Activated T-helper 1 cell treated with anti-CD3 and anti-CD28 coated beads, Interleukin-2, amount 50 U/mL, for 16 hours (primary cell): ENCODE results near the gene FSIP1.

Experiments used
- DNase-seq, 2 donors: peaks; one replicate each; pipeline ENCODE4 v3.0.0-alpha.2; 2020; ENCODE audit warnings: low read depth in 1 of 2, low spot score in 1 of 2

Gene FSIP1

GRCh38 chr15:39623529-39623931 lies 159.1 kb downstream of the FSIP1 start:
- no peak for DNase-seq

DNA sequence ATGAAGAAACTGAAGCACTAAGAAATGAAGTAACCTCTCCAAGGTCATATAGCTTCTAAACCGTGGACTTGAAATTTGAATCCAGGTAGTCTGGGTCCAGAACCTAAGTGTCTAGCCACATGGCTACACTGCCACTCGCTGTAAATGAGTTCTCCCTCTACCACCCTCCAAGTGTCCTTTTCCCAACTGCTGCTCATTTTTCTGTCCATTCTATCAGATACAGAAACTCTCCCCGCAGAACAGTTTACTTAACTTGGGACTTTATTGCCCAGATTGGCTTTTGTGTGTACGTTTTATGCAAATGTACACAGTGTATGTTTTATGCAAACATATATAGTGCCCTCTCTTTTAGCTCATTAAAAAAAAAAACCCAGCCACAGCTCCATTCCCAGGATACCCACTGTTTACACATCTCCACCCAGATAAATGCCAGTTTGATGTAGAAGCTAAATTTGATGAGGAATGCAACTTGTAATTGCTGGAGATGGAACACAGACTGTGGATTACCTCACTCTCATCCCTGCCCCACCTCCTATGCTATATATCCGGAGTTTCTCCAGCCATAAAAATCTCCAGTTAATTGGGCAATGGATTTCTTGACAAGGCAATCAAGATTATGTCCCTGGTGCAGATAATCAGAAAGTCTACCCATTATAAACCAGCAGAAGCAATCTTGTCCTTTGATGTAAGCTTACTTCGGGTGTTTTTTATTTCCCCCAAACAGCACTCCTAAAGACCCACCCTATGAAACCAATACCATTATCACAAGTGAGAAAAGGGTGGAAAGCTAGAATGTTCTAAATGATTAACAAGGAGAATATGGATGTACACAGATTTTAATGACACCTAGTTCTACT lies 159.8 kb downstream of the FSIP1 start:
- DNase-seq: no peak

DNA sequence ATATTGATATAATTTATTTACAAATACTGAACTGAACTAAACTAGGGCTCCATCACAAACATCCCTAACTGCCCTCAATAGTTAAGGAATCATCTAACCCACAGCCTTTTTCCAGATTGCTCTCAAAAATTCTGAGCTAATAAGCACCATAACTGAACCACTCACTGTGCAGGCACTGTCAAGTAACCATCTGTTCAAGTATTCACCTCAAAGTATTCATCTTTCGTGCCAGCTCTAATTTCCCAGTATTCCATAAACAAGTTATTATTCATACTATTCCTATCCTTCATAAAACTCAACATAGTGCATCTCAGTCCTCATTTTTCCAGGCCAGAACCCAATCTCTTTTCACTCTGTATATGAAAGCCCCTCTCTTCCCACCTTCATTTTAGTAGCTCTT lies 160.7 kb downstream of the FSIP1 start:
- DNase-seq: no peak

GRCh38 chr15:39621210-39621609 lies 161.4 kb downstream of the FSIP1 start:
- DNase-seq: no peak

- DNase-seq: no peak
These were observed 164.4 kb downstream of the FSIP1 start for GRCh38 chr15:39618063-39618823.

GRCh38 chr15:39616731-39617455 lies 165.7 kb downstream of the FSIP1 start:
- DNase-seq: no peak

- no peak for DNase-seq
These were observed 168.8 kb downstream of the FSIP1 start for GRCh38 chr15:39613861-39614260.

DNA sequence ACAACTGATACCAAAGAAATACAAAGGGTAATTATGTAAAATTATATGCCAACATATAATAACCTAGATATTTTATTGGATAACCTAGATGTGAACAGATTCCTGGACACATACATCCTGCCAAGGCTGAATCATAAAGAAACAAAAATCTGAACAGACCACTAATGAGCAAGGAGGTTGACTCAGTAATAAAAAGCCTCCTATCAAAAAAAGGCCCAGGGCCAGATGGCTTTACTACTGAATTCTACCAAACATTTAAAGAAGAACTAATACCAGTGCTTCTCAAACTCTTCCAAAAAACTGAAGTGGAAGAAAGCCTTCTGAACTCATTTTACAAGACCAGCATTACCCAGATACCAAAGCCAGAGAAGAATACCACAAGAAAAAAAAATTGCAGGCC lies 169.4 kb downstream of the FSIP1 start:
- no peak for DNase-seq

DNA sequence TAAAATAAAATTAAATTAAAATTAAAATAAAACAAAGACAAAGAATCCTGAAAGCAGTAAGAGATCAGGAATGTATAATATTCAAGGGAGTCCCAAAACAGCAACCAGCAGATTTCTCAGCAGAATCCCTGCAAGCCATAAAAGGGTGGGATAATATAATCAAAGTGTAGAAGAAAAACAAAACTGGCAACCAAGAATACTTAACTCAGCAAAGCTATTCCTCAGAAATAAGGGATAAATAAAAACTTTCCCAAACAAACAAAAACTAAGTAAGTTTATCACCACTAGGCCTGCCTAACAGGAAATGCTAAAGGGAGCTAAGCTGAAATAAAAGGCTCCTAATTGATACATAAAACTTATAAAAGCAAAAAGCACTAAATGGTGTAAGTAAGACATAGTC lies 172.0 kb downstream of the FSIP1 start:
- DNase-seq: no peak

DNA sequence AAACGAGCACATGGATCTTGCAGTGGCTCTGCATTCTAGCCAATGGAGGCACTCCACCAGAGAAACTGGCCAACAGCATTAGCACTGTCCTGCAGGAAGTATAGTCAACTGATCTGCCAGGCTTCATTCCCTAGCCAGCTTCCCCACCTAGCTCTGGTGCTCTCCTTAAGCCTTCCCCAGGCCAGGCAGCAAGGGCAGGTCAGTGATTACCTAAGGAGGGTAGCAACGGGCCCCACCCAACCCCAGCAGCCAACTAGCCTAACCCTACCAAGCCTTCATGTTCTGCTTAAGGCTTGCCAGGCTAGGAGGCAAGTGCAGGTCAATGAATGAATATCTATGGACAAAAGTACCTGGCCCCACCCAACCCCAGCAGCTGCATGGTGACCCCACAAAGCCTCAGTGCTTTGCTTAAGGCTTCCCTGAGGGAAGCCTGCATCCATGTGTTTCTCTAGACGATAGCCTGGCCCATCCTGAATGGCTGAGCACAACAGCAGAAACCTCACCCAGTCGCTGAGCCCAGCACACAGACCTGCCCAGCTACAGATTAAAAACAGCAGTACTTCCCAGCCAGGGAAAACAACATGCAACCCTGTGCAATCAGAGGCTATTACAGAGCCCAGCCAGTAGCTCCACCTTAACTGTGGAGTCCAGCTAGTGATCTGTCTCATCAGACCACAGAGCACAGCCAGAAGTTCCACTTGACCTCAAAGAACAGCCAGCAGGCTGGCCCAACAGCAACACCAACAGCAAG lies 173.3 kb downstream of the FSIP1 start:
- DNase-seq: no peak

DNA sequence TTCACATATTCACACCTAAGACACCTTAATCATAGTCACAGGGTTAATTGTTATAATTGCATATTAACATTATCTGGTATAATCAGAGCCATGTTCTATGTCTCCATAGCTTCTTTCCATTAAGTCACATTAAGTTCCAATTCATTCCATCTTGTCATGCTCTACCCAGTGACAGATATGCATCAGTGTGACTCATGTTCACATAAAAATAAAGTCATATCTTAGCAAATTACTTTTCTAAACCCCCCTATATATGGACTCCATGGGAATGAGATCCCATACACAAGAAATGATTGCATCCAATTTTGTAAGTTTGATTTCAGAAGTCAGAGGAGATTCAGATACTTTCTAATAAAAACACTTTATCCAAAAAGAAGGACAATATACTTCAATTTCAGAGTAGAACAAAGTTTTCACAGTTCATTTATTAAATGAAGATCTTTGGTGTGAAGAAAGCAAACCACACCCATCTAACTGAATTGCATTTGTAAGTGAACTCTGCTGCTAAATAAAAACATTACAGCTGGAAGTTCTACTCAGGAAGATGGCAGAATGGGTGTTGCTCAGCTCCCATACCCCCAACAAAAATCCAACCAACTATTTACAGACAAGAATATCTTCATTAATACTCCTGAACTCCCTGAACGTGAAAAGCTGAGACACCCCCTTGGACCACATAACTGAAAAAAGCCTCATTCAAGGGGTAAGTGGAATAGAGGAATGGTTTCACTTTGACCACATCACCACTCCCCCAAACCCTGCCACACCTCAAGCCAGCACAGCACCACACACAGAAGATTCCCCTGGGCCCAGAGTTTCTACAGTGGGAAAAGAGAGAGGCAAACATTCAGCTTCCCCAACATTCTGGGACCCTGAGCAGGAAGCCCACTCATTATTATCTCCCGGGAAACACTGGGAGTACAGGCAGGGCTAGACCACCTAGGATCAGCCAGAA lies 174.2 kb downstream of the FSIP1 start:
- DNase-seq: no peak

- DNase-seq: no peak
These were observed 177.5 kb downstream of the FSIP1 start for GRCh38 chr15:39605146-39605545.

DNA sequence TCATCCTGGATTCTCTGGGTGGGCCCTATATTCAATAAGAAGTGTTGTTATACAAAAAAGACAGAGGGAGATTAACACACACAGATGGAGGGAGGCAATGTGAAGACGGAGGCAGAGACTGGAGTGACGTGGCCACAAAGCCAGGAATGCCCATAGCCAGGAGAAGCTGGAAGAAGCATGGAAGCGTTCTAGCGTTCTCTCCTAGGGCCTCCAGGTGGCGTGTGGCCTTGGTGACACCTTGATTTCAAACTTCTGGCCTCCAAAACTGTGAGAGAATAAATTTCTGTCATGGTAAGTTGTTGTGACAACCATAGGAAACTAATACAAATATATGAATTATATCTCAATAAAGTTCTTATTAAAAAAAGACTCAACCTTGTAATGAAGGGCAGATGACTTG lies 180.5 kb downstream of the FSIP1 start:
- no peak for DNase-seq

- no peak for DNase-seq
These were observed 182.8 kb downstream of the FSIP1 start for GRCh38 chr15:39599871-39600270.

DNA sequence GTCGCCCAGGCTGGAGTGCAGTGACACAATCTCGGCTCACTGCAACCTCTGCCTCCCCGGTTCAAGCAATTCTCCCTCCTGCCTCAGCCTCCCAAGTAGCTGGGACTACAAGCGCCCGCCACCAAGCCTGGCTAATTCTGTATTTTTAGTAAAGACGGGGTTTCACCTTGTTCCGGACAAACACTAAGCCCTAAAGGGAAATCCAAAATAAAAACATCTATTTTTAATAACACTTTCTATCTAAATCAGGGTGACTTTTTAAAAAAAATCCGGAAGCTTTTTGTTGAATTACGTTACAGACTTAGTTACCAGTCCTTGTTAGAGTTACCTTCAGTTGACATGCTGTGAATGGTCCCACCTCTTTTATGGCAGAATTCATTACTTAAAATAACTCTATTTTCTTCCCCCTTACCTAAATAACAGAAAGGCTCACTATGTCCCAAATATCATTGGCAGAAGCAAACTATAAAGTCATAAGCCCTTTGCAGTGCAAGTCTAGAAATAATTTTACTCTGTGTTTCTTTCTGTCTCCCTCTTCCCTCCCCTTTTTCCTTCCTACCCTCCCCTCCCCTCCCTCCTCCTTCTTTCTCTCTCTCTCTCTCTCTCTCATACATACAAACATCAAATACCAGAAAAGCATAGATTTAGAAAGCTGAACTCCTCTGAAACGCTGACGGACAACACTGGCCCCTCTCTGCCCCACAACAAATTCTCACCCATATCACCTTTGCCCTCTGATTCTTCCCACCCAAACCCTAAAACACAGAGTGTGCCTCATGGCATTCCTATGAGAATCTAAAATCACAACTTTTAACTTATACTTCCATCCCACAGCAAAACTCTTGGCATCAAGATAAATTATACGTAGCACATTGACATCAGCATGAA lies 183.4 kb downstream of the FSIP1 start:
- DNase-seq: no peak

DNA sequence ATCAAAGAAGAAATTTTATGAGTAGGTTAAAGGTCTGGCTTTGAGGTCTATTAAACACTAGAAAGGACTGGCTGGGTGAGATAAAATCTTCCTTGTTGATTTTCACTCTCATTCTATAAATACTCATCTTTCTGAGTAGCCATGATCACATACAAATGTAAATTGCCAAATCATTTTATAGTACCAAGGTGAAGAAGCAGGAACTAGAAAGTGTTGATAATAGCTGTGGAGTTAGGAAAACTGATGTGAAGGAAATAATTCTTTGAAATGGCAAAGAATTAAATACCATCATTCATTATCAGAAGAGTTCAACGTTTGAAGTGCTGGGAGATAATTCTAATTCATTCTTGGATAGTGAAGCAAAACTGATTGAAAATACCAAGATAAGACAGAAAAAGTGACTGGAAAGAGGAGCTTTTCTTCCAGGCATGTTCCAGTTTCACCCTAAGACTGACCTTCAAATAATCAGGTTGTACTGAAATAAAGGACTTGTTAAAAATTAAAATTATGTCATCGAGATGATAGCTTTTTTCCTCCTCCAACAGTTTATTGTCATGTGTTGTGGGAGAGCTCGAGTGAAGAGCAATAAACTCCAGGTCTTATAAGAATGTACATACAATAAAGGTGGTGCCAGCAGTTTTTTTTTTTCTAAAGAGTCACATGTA lies 184.3 kb downstream of the FSIP1 start:
- no peak for DNase-seq

- no peak for DNase-seq
These were observed 184.9 kb downstream of the FSIP1 start for GRCh38 chr15:39597751-39598185.

- DNase-seq: no peak
These were observed 185.3 kb downstream of the FSIP1 start for GRCh38 chr15:39597336-39597735.
